Measurements from ENCODE around the gene PPIL6. TPM values are rescaled to one million over a fixed set of nuclear protein-coding genes. Genes with fewer than 3 reads are reported as not detected.

The PPIL6 gene
- total RNA-seq, 2 donors from 2014 or later = 3.1 TPM; not detected in 1

GRCh38 chr6:109484122-109484521 is 43.7 kb upstream of the PPIL6 start:
- intact Hi-C loops (cut with DNase I) = no loop called here
- Histone ChIP-seq H3K27ac (peak overlapping the region in 1 of 4 donors; percentile 12), H3K27me3 (no peaks in the 10 kb centered on the region), H3K9me3 (no peaks in the 10 kb centered on the region), H3K36me3 (replicated peaks in 1 of 2; ENCODE audit: insufficient read depth in 1 of 2, low read depth in 2 of 2) (peaks cover 0 to 2% of the 10 kb centered on the region in 2 donors), H3K4me1 (peaks cover 33% of the 10 kb centered on the region), H3K4me3 (peak overlapping the region in 1 of 2 donors; percentile 8)
- no peak for DNase-seq
- ATAC-seq = no peak
- 41 to 53% methylated on average over 3 of the region's 3 CpGs for WGBS, 2 donors
- TF ChIP-seq, protein P1, sequence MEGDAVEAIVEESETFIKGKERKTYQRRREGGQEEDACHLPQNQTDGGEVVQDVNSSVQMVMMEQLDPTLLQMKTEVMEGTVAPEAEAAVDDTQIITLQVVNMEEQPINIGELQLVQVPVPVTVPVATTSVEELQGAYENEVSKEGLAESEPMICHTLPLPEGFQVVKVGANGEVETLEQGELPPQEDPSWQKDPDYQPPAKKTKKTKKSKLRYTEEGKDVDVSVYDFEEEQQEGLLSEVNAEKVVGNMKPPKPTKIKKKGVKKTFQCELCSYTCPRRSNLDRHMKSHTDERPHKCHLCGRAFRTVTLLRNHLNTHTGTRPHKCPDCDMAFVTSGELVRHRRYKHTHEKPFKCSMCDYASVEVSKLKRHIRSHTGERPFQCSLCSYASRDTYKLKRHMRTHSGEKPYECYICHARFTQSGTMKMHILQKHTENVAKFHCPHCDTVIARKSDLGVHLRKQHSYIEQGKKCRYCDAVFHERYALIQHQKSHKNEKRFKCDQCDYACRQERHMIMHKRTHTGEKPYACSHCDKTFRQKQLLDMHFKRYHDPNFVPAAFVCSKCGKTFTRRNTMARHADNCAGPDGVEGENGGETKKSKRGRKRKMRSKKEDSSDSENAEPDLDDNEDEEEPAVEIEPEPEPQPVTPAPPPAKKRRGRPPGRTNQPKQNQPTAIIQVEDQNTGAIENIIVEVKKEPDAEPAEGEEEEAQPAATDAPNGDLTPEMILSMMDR (IDR thresholded peaks at IDR 0.05) = no peak
- TF ChIP-seq POLR2A (IDR thresholded peaks at IDR 0.05) = no peak

- Histone ChIP-seq H3K4me1 (peaks cover 37% of the 10 kb centered on the region), H3K27ac (peak overlapping the region in 2 of 4 donors; percentile 12 to 22), H3K4me3 (peak overlapping the region in 1 of 2 donors; percentile 8), H3K27me3 (no peaks in the 10 kb centered on the region), H3K9me3 (no peaks in the 10 kb centered on the region), H3K36me3 (replicated peaks in 1 of 2; ENCODE audit: insufficient read depth in 1 of 2, low read depth in 2 of 2) (peaks cover 0 to 2% of the 10 kb centered on the region in 2 donors)
- intact Hi-C loops (cut with DNase I) = no loop called here
- TF ChIP-seq, protein P1 (IDR thresholded peaks at IDR 0.05) = no peak
- no peak for TF ChIP-seq POLR2A (IDR thresholded peaks at IDR 0.05)
- no peak for DNase-seq
- 2% methylated on average over 6 of the region's 6 CpGs for WGBS, 2 donors
- no peak for ATAC-seq
These were observed 43.3 kb upstream of the PPIL6 start for GRCh38 chr6:109483735-109484057.

DNA sequence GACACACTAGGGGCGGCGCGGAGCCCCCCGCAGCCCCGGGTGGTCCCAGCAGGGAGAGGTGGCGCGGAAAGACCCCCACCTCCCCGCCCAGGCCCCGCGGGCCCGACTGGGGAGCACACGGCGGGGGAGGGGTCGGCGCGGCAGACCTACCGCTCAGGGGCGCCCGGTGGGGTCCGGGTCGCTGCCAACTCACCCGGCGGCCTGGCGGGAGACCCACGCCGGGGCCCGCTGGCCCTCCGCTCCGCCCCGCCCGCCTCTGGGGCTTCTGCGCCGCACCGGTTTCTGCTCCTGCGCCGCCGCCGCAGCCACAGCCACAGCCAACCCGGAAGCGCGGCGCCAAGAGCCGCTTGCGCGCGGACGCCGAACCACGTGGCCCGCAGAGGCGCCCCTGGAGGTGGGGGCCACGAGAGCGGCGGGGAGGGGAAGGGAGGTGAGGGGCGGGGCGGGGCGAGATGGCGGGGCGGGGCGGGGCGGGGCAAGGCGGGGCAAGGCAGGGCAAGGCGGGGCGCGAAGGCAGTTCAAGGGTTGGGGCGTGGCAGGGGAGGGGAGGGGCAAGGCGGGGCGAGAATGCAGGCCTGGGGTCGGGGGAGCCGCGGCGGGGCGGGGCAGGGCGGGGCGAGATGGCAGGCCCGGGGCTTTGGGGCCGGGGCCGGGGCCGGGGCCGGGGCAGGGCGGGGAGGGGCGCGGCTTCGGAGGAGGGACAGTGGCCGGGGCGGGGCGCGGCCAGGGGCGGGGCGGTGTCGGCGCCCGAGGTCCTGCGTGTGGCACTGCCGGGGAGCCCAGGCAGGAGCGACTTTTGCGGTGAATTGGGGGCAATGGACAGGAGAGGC is 42.7 kb upstream of the PPIL6 start, which contains the start of gene ZBTB24:
Gene ZBTB24 (minus strand): TSS at position 315 of the 830 bp plus-strand sequence. CDS start 1,193 bp downstream, outside the sequence.
- Histone ChIP-seq H3K27me3 (no peaks in the 10 kb centered on the region), H3K4me1 (peaks cover 43% of the 10 kb centered on the region), H3K4me3 (peak within 1 kb of the TSS; percentile 91 to 97), H3K9me3 (no peaks in the 10 kb centered on the region), H3K27ac (peak within 1 kb of the TSS; percentile 44 to 85 (median 78)), H3K36me3 (replicated peaks in 1 of 2; ENCODE audit: insufficient read depth in 1 of 2, low read depth in 2 of 2) (peaks cover 0 to 2% of the 10 kb centered on the region in 2 donors)
- peak; percentile 93 for ATAC-seq
- peak; percentile 91 to 93 (median 92) for DNase-seq
- peak; percentile 63 to 75 (median 74) for TF ChIP-seq POLR2A (IDR thresholded peaks at IDR 0.05)
- TF ChIP-seq, protein P1 (IDR thresholded peaks at IDR 0.05) = no peak
- WGBS, 2 donors = 0% methylated on average over 7 to 36 of the region's 97 CpGs
- intact Hi-C loops (cut with DNase I) = no loop called here

- WGBS, 2 donors = 89 to 98% methylated on average over 7 of the region's 7 CpGs
- intact Hi-C loops (cut with DNase I) = no loop called here
- peaks cover 59% of the 10 kb centered on the region for H3K4me1 ChIP-seq
- H3K27me3 ChIP-seq = no peaks in the 10 kb centered on the region
- DNase-seq (no peak), ATAC-seq (no peak)
- no peak for TF ChIP-seq POLR2A (IDR thresholded peaks at IDR 0.05)
- TF ChIP-seq, protein P1 (IDR thresholded peaks at IDR 0.05) = no peak
- no peaks in the 10 kb centered on the region for H3K9me3 ChIP-seq
- H3K4me3 ChIP-seq = no peak overlapping the region
- no peak overlapping the region for H3K27ac ChIP-seq
- peaks cover 0 to 2% of the 10 kb centered on the region in 2 donors for H3K36me3 ChIP-seq (replicated peaks in 1 of 2; ENCODE audit: insufficient read depth in 1 of 2, low read depth in 2 of 2)
These were observed 40.6 kb upstream of the PPIL6 start for GRCh38 chr6:109480993-109481480.

Data from body of pancreas (tissue), 4 donors.